Measurements from ENCODE around the gene GRM7.

The GRM7 gene

DNA sequence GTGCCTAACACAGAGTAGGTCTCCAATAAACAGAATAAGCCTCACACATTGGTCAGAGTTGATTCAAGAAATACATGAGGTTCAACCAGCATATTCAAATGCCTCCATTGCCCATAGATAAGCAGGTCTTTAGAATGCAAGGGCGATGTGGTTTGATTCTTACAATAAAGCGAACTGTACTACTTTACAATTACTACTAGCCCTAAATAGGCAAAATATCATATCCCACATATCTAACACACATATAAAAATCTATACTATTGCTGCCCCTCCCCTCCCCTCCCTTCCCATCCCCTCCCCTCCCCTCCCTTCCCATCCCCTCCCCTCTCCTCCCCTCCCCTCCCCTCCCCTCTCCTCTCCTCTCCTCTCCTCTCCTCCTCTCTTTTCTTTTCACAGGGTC, 6.7 kb upstream of the GRM7 start:
- no peak overlapping the region for H3K27ac ChIP-seq (ENCODE audit: poor library complexity, severe bottlenecking)
- no peak overlapping the region for H3K4me3 ChIP-seq (ENCODE audit: severe bottlenecking)
- H3K4me1 ChIP-seq (ENCODE audit: insufficient read depth, poor library complexity, severe bottlenecking): no peaks in the 10 kb centered on the region
- H3K27me3 ChIP-seq (ENCODE audit: insufficient read depth, poor library complexity, severe bottlenecking): no peaks in the 10 kb centered on the region
- ATAC-seq (ENCODE audit: low read depth): no peak
- H3K36me3 ChIP-seq (ENCODE audit: low read depth): no peaks in the 10 kb centered on the region
- TF ChIP-seq, protein P1, sequence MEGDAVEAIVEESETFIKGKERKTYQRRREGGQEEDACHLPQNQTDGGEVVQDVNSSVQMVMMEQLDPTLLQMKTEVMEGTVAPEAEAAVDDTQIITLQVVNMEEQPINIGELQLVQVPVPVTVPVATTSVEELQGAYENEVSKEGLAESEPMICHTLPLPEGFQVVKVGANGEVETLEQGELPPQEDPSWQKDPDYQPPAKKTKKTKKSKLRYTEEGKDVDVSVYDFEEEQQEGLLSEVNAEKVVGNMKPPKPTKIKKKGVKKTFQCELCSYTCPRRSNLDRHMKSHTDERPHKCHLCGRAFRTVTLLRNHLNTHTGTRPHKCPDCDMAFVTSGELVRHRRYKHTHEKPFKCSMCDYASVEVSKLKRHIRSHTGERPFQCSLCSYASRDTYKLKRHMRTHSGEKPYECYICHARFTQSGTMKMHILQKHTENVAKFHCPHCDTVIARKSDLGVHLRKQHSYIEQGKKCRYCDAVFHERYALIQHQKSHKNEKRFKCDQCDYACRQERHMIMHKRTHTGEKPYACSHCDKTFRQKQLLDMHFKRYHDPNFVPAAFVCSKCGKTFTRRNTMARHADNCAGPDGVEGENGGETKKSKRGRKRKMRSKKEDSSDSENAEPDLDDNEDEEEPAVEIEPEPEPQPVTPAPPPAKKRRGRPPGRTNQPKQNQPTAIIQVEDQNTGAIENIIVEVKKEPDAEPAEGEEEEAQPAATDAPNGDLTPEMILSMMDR (IDR thresholded peaks at IDR 0.05; ENCODE audit: poor library complexity, severe bottlenecking): no peak
- H3K9me3 ChIP-seq (ENCODE audit: severe bottlenecking): no peaks in the 10 kb centered on the region
- no peak for DNase-seq (ENCODE audit: low spot score)

DNA sequence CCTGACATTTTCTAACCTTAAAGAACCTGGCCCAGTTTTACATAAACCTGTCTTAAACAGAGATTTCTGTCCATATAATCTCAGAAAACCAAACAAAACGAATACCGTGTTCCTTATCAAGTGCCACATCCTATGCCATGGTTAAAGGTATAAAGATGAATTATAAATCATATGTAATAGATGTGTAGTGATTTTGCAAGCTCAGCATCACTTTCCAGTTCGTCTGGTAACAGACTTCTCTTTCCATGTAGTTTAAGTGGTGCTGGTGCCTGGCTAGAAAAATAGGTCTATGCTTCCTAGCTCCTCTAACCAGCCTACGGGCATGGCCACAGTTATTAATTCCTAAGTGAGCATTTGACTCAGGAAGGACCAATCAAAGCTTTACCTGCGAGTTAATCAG, 3.4 kb upstream of the GRM7 start:
- no peak overlapping the region for H3K4me3 ChIP-seq (ENCODE audit: severe bottlenecking)
- H3K27ac ChIP-seq (ENCODE audit: poor library complexity, severe bottlenecking): no peak overlapping the region
- H3K9me3 ChIP-seq (ENCODE audit: severe bottlenecking): no peaks in the 10 kb centered on the region
- DNase-seq (ENCODE audit: low spot score): no peak
- TF ChIP-seq, protein P1 (IDR thresholded peaks at IDR 0.05; ENCODE audit: poor library complexity, severe bottlenecking): no peak
- no peak for ATAC-seq (ENCODE audit: low read depth)
- no peaks in the 10 kb centered on the region for H3K4me1 ChIP-seq (ENCODE audit: insufficient read depth, poor library complexity, severe bottlenecking)
- H3K36me3 ChIP-seq (ENCODE audit: low read depth): no peaks in the 10 kb centered on the region
- H3K27me3 ChIP-seq (ENCODE audit: insufficient read depth, poor library complexity, severe bottlenecking): peaks cover 19% of the 10 kb centered on the region

DNA sequence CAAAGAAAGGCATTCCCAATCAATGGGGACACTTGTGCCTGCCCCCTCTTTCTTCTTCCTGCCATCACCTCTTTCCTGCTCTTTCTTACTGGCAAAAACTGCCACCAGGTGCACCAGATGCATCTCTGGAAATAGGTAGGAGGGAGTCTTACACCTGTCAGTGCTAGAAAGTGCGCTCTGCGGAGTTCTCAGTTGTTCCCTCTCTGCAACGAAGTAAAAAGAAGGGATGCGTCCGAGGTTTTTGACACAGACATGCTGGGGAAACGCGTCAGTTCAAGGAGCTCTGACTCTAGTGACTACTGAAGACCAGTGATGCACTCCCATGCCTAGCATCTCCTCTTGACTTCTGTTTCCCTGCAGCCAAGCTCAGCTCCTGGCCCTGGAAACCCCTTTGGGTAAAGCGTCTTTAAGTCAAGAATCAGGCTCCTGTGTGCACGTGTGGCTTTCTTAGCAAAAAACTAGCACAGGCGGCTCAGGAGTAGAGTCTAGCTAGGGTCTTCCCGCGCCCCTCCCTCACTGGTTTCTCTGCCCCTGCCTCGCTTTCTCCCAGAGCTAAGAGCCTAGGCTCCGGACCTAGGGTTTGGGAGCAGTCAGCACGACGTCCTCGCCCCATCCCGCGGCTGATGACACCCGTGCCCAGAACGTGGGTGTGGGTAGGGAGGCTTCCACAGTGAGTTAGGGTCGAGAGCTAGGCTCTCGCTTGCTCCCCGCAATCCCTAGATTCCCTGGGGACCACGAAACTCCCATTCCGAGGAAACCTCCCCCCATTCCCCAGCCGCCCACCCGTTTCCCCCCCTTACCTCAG, 564 bp upstream of the GRM7 start:
- no peak overlapping the region for H3K4me3 ChIP-seq (ENCODE audit: severe bottlenecking)
- no peaks in the 10 kb centered on the region for H3K9me3 ChIP-seq (ENCODE audit: severe bottlenecking)
- DNase-seq (ENCODE audit: low spot score): no peak
- TF ChIP-seq, protein P1 (IDR thresholded peaks at IDR 0.05; ENCODE audit: poor library complexity, severe bottlenecking): no peak
- no peak for ATAC-seq (ENCODE audit: low read depth)
- no peaks in the 10 kb centered on the region for H3K36me3 ChIP-seq (ENCODE audit: low read depth)
- peaks cover 26% of the 10 kb centered on the region for H3K27me3 ChIP-seq (ENCODE audit: insufficient read depth, poor library complexity, severe bottlenecking)
- H3K27ac ChIP-seq (ENCODE audit: poor library complexity, severe bottlenecking): no peak overlapping the region
- no peaks in the 10 kb centered on the region for H3K4me1 ChIP-seq (ENCODE audit: insufficient read depth, poor library complexity, severe bottlenecking)

DNA sequence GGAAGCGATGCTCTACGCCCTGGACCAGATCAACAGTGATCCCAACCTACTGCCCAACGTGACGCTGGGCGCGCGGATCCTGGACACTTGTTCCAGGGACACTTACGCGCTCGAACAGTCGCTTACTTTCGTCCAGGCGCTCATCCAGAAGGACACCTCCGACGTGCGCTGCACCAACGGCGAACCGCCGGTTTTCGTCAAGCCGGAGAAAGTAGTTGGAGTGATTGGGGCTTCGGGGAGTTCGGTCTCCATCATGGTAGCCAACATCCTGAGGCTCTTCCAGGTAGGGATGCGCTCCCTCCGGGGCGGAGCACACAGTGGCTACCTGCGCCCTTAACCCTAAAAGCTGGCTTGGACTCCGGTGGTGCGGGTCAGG, 698 bp downstream of the GRM7 start:
- Histone ChIP-seq H3K4me1 (ENCODE audit: insufficient read depth, poor library complexity, severe bottlenecking) (no peaks in the 10 kb centered on the region), H3K36me3 (ENCODE audit: low read depth) (no peaks in the 10 kb centered on the region), H3K9me3 (ENCODE audit: severe bottlenecking) (no peaks in the 10 kb centered on the region), H3K27ac (ENCODE audit: poor library complexity, severe bottlenecking) (no peak overlapping the region), H3K4me3 (ENCODE audit: severe bottlenecking) (no peak overlapping the region), H3K27me3 (ENCODE audit: insufficient read depth, poor library complexity, severe bottlenecking) (peaks cover 26% of the 10 kb centered on the region)
- DNase-seq (ENCODE audit: low spot score) (no peak), ATAC-seq (ENCODE audit: low read depth) (no peak)
- TF ChIP-seq, protein P1 (IDR thresholded peaks at IDR 0.05; ENCODE audit: poor library complexity, severe bottlenecking): no peak

Measured in RWPE2 (cell line).